ENCODE results near the gene ZFAND2B. TPM values are rescaled to one million over a fixed set of nuclear protein-coding genes. Genes with fewer than 3 reads are reported as not detected.
A peak's percentile ranks its signal among the peaks of the same experiment; 100 is the strongest.

The ZFAND2B gene
- total RNA-seq, 2 experiments from 2014 or later: 51.4 to 56.7 TPM

GRCh38 chr2:219209236-219210195 lies 2.9 kb downstream of the ZFAND2B start:
- Mint-ChIP-seq H3K4me3 (no peak overlapping the region), H3K27me3 (no peaks in the 10 kb centered on the region), H3K36me3 (ENCODE audit: low read depth) (peaks cover 42% of the 10 kb centered on the region), H3K27ac (peak overlapping the region; percentile 88), H3K4me1 (peaks cover 60% of the 10 kb centered on the region), H3K9me3 (peaks cover 1% of the 10 kb centered on the region)
- DNase-seq: no peak
- POLR2A ChIA-PET: interaction anchor here (0.7 to 5.0 kb wide), 7 partner anchors 8 to 44 kb away, joined by 3 to 160 read pairs (median 5); partner anchors contain the start of genes ABCB6, ANKZF1, ATG9A and CNPPD1
- CTCF ChIA-PET: interaction anchor here (1.4 to 2.1 kb wide), 3 partner anchors 9 to 85 kb away, joined by 5 to 11 read pairs (median 6); partner anchors contain the start of gene ABCB6

- H3K27me3 Mint-ChIP-seq: no peaks in the 10 kb centered on the region
- no peaks in the 10 kb centered on the region for H3K9me3 Mint-ChIP-seq
- POLR2A ChIA-PET: interaction anchor here (1.0 to 5.0 kb wide), 6 partner anchors 8 to 45 kb away, joined by 3 to 160 read pairs (median 12); partner anchors contain the start of genes ABCB6, ANKZF1, ATG9A and CNPPD1
- CTCF ChIA-PET: interaction anchor here (1.4 to 1.9 kb wide), 2 partner anchors 37 to 40 kb away, joined by 3 to 10 read pairs; partner anchors contain the start of gene SLC23A3
- DNase-seq: no peak
- H3K36me3 Mint-ChIP-seq (ENCODE audit: low read depth): peaks cover 45% of the 10 kb centered on the region
- peaks cover 64% of the 10 kb centered on the region for H3K4me1 Mint-ChIP-seq
- H3K4me3 Mint-ChIP-seq: no peak overlapping the region
- peak overlapping the region; percentile 88 for H3K27ac Mint-ChIP-seq
Observed at GRCh38 chr2:219210196-219210885, 3.8 kb downstream of the ZFAND2B start.

- H3K4me1 Mint-ChIP-seq: peaks cover 62% of the 10 kb centered on the region
- no peak overlapping the region for H3K4me3 Mint-ChIP-seq
- ChIA-PET CTCF (interaction anchor here (0.7 to 2.9 kb wide), 17 partner anchors 8 to 542 kb away, joined by 3 to 44 read pairs (median 5); partner anchors contain the start of genes CNPPD1, NHEJ1, SLC23A3 and TUBA4A), POLR2A (interaction anchor here (0.6 to 3.4 kb wide), 9 partner anchors 17 to 51 kb away, joined by 3 to 17 read pairs (median 4); partner anchors contain the start of genes ANKZF1, ATG9A, CNPPD1 and NHEJ1)
- H3K36me3 Mint-ChIP-seq (ENCODE audit: low read depth): peaks cover 45% of the 10 kb centered on the region
- H3K27ac Mint-ChIP-seq: peak overlapping the region; percentile 88
- H3K27me3 Mint-ChIP-seq: no peaks in the 10 kb centered on the region
- DNase-seq: no peak
- H3K9me3 Mint-ChIP-seq: no peaks in the 10 kb centered on the region
Observed at GRCh38 chr2:219210886-219211362, 4.3 kb downstream of the ZFAND2B start.

- no peak for DNase-seq
- Mint-ChIP-seq H3K36me3 (ENCODE audit: low read depth) (peaks cover 57% of the 10 kb centered on the region), H3K27me3 (no peaks in the 10 kb centered on the region), H3K9me3 (no peaks in the 10 kb centered on the region), H3K27ac (no peak overlapping the region), H3K4me3 (no peak overlapping the region), H3K4me1 (peaks cover 67% of the 10 kb centered on the region)
- ChIA-PET CTCF (interaction anchor here (1.0 to 2.9 kb wide), 2 partner anchors 54 to 82 kb away, joined by 3 to 44 read pairs; partner anchors contain the start of gene NHEJ1), POLR2A (interaction anchor here (2.7 to 3.4 kb wide), 3 partner anchors 17 to 40 kb away, joined by 7 to 17 read pairs (median 17); partner anchors contain the start of genes ANKZF1, ATG9A, CNPPD1 and TUBA4A)
Observed at GRCh38 chr2:219213026-219213415, 6.4 kb downstream of the ZFAND2B start.

- peak overlapping the region; percentile 9 for H3K27ac Mint-ChIP-seq
- CTCF ChIA-PET: interaction anchor here (2.9 kb wide), 1 partner anchor 55 kb away, joined by 44 read pairs; the partner anchor contains the start of gene NHEJ1
- H3K4me3 Mint-ChIP-seq: no peak overlapping the region
- H3K36me3 Mint-ChIP-seq (ENCODE audit: low read depth): peaks cover 52% of the 10 kb centered on the region
- no peaks in the 10 kb centered on the region for H3K9me3 Mint-ChIP-seq
- H3K27me3 Mint-ChIP-seq: no peaks in the 10 kb centered on the region
- POLR2A ChIA-PET: interaction anchor here (2.7 to 3.6 kb wide), 3 partner anchors 16 to 39 kb away, joined by 7 to 17 read pairs (median 17); partner anchors contain the start of genes ANKZF1, ATG9A, CNPPD1 and TUBA4A
- DNase-seq: no peak
- H3K4me1 Mint-ChIP-seq: peaks cover 63% of the 10 kb centered on the region
Observed at GRCh38 chr2:219213486-219214071, 7.0 kb downstream of the ZFAND2B start.

- H3K9me3 Mint-ChIP-seq: no peaks in the 10 kb centered on the region
- H3K36me3 Mint-ChIP-seq (ENCODE audit: low read depth): peaks cover 48% of the 10 kb centered on the region
- peak overlapping the region; percentile 9 for H3K27ac Mint-ChIP-seq
- POLR2A ChIA-PET: interaction anchor here (3.4 to 3.6 kb wide), 2 partner anchors 37 to 39 kb away, joined by 17 read pairs; partner anchors contain the start of genes CNPPD1, TUBA4A and TUBA4B
- CTCF ChIA-PET: interaction anchor here (0.9 kb wide), 1 partner anchor 54 kb away, joined by 3 read pairs; no protein-coding TSS in a partner anchor
- no peak overlapping the region for H3K4me3 Mint-ChIP-seq
- H3K4me1 Mint-ChIP-seq: peaks cover 61% of the 10 kb centered on the region
- no peaks in the 10 kb centered on the region for H3K27me3 Mint-ChIP-seq
- DNase-seq: no peak
Observed at GRCh38 chr2:219214141-219214540, 7.6 kb downstream of the ZFAND2B start.

- Mint-ChIP-seq H3K9me3 (no peaks in the 10 kb centered on the region), H3K27me3 (no peaks in the 10 kb centered on the region), H3K27ac (no peak overlapping the region), H3K4me3 (no peak overlapping the region), H3K4me1 (peaks cover 61% of the 10 kb centered on the region), H3K36me3 (ENCODE audit: low read depth) (peaks cover 50% of the 10 kb centered on the region)
- DNase-seq: no peak
- ChIA-PET CTCF (interaction anchor here (0.9 to 1.3 kb wide), 2 partner anchors 55 to 79 kb away, joined by 3 read pairs; no protein-coding TSS in a partner anchor), POLR2A (interaction anchor here (1.4 to 7.4 kb wide), 3 partner anchors 14 to 80 kb away, joined by 4 to 85 read pairs (median 17); partner anchors contain the start of genes ANKZF1, ATG9A and CNPPD1)
Observed at GRCh38 chr2:219214786-219215185, 8.2 kb downstream of the ZFAND2B start.

- H3K4me1 Mint-ChIP-seq: peaks cover 49% of the 10 kb centered on the region
- H3K27me3 Mint-ChIP-seq: no peaks in the 10 kb centered on the region
- H3K36me3 Mint-ChIP-seq (ENCODE audit: low read depth): peaks cover 57% of the 10 kb centered on the region
- no peak for DNase-seq
- H3K27ac Mint-ChIP-seq: no peak overlapping the region
- POLR2A ChIA-PET: interaction anchor here (1.0 to 7.4 kb wide), 9 partner anchors 8 to 79 kb away, joined by 3 to 85 read pairs (median 17); partner anchors contain the start of genes ANKZF1, ATG9A, CNPPD1 and GLB1L
- H3K9me3 Mint-ChIP-seq: no peaks in the 10 kb centered on the region
- CTCF ChIA-PET: interaction anchor here (0.7 to 2.4 kb wide), 9 partner anchors 9 to 79 kb away, joined by 3 to 8 read pairs (median 3); partner anchors contain the start of gene ZFAND2B
- no peak overlapping the region for H3K4me3 Mint-ChIP-seq
Observed at GRCh38 chr2:219215871-219216534, 9.4 kb downstream of the ZFAND2B start.

GRCh38 chr2:219216535-219216915 lies 9.9 kb downstream of the ZFAND2B start:
- CTCF ChIA-PET: interaction anchor here (0.7 to 2.4 kb wide), 9 partner anchors 10 to 79 kb away, joined by 3 to 8 read pairs (median 4); partner anchors contain the start of gene ZFAND2B
- Mint-ChIP-seq H3K9me3 (no peaks in the 10 kb centered on the region), H3K27me3 (no peaks in the 10 kb centered on the region), H3K36me3 (ENCODE audit: low read depth) (peaks cover 56% of the 10 kb centered on the region), H3K4me1 (peaks cover 44% of the 10 kb centered on the region), H3K27ac (peak overlapping the region; percentile 26), H3K4me3 (peak overlapping the region; percentile 32)
- POLR2A ChIA-PET: interaction anchor here (1.0 to 7.4 kb wide), 9 partner anchors 9 to 79 kb away, joined by 3 to 85 read pairs (median 17); partner anchors contain the start of genes ANKZF1, ATG9A, CNPPD1 and GLB1L
- no peak for DNase-seq

GRCh38 chr2:219218217-219218731 lies 11.7 kb downstream of the ZFAND2B start:
- H3K27ac Mint-ChIP-seq: peak overlapping the region; percentile 82
- DNase-seq: no peak

More at GRCh38 chr2:219218217-219218731, 11.7 kb downstream of the ZFAND2B start:
- no peaks in the 10 kb centered on the region for H3K27me3 Mint-ChIP-seq
- peaks cover 39% of the 10 kb centered on the region for H3K4me1 Mint-ChIP-seq
- ChIA-PET POLR2A (interaction anchor here (0.9 to 7.4 kb wide), 10 partner anchors 10 to 77 kb away, joined by 3 to 85 read pairs (median 24); partner anchors contain the start of genes ANKZF1, ATG9A, CNPPD1 and DNAJB2), CTCF (interaction anchor here (0.6 to 2.8 kb wide), 16 partner anchors 9 to 77 kb away, joined by 3 to 16 read pairs (median 4); partner anchors contain the start of genes ANKZF1, ATG9A, CNPPD1 and DNAJB2)
- peaks cover 64% of the 10 kb centered on the region for H3K36me3 Mint-ChIP-seq (ENCODE audit: low read depth)
- peak overlapping the region; percentile 85 for H3K4me3 Mint-ChIP-seq
- H3K9me3 Mint-ChIP-seq: no peaks in the 10 kb centered on the region

Data from activated CD4-positive, alpha-beta memory T cell treated with anti-CD3 and anti-CD28 coated beads, Interleukin-2, amount 10 ng/mL, durations not matched to agents 7 days and 5 days (primary cell).